PFSK-1 (cell line): Measurements from ENCODE around the gene NCOA7.

Experiments
- POLR2AphosphoS5 ChIP-seq: IDR thresholded peaks from 2 replicates; pipeline ENCODE4 v1.6.1; 2012; ENCODE audit warnings: low read depth, mild to moderate bottlenecking, control low read depth, low read length, moderate library complexity
- TAF1 ChIP-seq: IDR thresholded peaks from 2 replicates; pipeline ENCODE4 v1.6.1; 2012; ENCODE audit warnings: low read length, control low read depth, borderline replicate concordance; ENCODE audit not compliant: insufficient read depth

DNA sequence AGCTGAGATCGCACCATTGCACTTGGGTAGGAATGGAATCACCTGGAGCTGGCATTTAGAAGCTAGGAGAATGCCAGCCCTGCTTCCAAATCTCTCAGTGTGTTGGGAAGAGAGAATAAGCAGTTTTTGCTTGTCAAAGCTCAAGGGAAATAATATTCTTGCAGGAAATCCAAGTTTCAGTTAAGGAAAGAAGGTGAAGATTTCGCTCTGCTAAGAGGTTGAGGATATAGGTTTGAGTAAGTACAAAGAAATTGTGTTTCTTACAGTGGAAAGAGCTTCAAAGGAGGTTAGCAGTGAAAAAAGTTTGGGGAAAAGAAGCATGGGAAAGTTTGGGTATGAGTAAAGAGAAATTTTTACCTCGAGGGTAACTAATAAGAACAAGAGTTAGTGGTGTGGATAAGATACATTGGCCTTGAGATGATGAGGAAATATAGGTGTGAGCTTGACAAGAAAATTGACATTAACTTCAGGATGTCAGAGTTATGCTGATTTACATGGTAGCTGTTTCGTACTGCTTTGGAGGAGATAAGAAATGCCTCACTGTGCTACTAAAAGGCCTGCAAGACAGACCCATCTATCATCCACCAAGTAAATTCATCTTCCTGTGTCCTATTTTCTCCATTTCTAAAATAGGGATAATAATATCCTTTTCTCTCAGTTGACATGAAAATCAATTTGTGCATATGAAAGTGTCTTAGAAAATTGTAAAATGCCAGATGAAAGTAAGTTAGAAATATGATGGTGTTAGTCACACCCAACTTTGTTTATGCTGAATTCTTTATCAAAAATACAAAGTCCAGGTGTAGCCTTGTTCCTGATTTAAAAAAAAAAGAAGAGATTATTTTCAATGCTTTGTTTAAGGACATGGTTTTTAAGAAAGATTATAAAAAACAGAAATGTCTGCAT, 153.0 kb downstream of the NCOA7 start:
- TF ChIP-seq TAF1 (no peak), POLR2AphosphoS5 (no peak)
